ENCODE data around the gene RPL10.

DNA sequence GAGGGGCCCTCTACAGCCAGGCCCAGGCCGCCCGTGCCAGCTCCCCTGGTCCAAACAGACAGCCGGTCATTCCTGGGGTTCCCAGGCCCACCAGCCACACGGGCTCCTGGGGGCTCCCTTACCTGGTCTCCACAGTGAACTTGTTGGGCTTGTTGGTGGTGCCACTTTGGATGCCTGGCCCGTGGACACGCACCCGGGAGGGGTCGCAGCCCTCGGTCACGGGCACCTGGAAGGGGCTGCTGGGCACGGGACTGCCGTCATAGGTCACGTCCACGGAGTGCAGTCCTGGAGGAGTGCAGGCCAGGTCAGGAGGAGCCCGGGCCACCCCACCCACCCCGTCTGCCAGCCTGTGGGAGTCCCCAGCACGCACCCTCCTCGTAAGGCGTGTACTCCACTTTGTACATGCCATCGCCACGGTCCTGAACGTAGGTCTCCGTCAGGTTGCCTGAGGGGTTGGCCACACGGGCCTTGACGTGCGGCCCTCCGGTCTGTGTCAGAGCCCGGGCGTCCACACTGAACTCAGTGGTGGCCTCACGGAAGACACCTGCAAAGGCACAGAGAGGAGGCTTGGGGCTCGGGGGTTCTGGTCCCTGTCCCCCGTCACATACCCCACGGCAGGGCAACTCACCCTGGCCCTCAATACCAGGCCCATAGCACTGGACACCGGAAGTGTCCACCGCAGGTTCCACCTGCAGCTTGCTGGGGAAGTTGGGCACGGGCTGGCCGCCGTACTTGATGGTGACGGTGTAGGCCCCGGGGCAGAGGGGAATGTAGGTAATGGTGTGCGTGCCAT lies 38.6 kb upstream of the RPL10 start:
- TF ChIP-seq, protein P1, sequence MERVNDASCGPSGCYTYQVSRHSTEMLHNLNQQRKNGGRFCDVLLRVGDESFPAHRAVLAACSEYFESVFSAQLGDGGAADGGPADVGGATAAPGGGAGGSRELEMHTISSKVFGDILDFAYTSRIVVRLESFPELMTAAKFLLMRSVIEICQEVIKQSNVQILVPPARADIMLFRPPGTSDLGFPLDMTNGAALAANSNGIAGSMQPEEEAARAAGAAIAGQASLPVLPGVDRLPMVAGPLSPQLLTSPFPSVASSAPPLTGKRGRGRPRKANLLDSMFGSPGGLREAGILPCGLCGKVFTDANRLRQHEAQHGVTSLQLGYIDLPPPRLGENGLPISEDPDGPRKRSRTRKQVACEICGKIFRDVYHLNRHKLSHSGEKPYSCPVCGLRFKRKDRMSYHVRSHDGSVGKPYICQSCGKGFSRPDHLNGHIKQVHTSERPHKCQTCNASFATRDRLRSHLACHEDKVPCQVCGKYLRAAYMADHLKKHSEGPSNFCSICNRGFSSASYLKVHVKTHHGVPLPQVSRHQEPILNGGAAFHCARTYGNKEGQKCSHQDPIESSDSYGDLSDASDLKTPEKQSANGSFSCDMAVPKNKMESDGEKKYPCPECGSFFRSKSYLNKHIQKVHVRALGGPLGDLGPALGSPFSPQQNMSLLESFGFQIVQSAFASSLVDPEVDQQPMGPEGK (CRISPR knock-in tag; IDR thresholded peaks at IDR 0.05) = no peak
- no peak for TF ChIP-seq ZBTB8A (CRISPR knock-in tag; IDR thresholded peaks at IDR 0.05; ENCODE audit: borderline replicate concordance, low read depth)
- no peak for TF ChIP-seq XBP1 (CRISPR knock-in tag; IDR thresholded peaks at IDR 0.05)
- no peak for TF ChIP-seq CTCF (CRISPR knock-in tag; IDR thresholded peaks at IDR 0.05)

All from HepG2 (cell line).